Activated CD4-positive, alpha-beta T cell treated with anti-CD3 and anti-CD28 coated beads, Interleukin-2, Interleukin-4, amounts not matched to agents 100 ng/mL and 50 ng/mL, durations not matched to agents 16 hours and 8 hours (primary cell): ENCODE data around the gene TBCE.
"Not testable (repeated sequence)": the region's sequence is repeated elsewhere in the genome, so short reads cannot be mapped to it uniquely, and the experiment has no call there.

Experiments
- DNase-seq: peaks from one replicate; pipeline ENCODE4 v3.0.0-alpha.2; 2020; ENCODE audit warnings: low spot score

The TBCE gene

GRCh38 chr1:235351898-235352297 is 15.3 kb upstream of the TBCE start:
- no peak for DNase-seq

- DNase-seq = no peak
These were observed 9.5 kb upstream of the TBCE start for GRCh38 chr1:235357485-235358373.

DNA sequence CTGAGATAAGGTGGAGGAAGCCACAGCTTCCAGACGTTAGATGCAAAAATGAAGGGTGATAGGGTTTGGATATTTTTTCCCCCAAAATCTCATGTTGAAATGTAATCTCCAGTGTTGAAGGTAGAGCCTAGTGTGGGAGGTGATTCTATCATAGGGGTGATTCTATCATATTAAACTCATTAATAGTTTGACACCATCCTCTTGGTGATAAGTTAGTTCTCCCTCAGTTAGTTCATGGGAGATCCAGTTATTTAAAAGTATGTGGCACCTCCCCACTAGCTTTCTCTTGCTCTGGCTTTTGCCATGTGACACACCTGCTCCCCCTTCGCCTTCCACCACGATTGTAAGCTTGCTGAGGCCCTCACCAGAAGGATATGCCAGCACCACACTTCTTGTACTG is 8.3 kb upstream of the TBCE start:
- no peak for DNase-seq

DNA sequence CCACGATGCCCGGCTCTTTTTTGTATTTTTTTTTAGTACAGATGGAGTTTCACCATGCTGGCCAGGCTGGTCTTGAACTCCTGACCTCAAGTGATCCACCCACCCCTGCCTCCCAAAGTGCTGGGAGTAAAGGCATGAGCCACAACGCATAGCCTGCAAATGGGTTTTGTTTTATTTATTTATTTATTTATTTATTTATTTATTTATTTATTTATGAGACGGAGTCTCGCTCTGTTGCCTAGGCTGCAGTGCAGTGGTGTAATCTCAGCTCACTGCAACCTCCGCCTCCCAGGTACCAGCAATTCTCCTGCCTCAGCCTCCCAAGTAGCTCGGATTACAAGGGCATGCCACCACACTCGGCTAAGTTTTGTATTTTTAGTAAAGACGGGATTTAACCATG is 3.0 kb upstream of the TBCE start:
- not testable (repeated sequence) for DNase-seq

GRCh38 chr1:235366286-235366685 is 941 bp upstream of the TBCE start:
- DNase-seq = peak; percentile 6

DNA sequence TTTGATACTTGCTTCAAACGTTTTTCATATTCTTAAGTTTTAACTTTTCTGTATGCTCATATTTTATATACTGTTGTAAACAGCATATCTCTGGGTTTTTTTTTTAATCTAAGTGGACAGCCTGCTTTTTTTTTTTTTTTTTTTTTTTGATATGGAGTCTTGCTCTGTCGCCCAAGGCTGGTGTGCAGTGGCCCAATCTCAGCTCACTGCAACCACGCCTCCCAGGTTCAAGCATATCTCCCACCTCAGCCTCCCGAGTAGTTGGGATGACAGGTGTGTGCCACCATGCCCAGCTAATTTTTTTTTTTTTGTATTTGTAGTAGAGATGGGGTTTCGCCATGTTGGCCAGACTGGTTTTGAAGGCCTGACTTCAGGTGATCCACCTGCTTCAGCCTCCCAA is 1.2 kb downstream of the TBCE start:
- DNase-seq = no peak

GRCh38 chr1:235369802-235370201 is 2.6 kb downstream of the TBCE start:
- no peak for DNase-seq

DNA sequence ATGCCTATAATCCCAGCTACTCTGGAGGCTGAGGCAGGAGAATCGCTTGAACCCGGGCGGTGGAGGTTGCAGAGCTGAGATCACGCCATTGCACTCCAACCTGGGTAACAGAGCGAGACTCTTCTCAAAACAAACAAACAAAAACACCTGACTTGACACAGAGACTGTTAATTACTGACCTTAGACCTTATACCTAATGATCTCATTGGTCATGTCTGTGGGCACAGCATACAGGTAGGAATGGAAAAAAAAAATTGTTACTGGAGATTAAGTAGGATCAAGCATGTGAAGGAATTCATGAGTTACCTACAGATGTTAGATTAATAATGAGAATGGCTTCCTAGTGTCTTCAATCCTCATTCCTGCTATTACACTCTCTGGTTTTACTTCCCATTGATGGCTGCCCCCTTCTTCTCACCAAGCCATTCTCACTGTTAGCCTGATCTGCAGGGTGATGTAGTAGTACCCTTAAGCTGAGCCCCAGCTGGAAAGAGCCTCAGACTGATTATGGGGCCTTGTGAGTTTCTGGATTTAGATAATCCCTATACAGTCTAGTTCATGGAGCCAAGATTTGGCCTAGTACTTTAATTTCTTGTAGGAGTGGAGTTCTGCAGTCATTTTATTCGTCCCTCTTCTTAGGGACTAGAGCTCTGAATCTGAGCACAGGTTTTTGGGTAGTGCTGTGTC is 8.8 kb downstream of the TBCE start:
- DNase-seq = no peak

GRCh38 chr1:235378134-235378735 is 11.0 kb downstream of the TBCE start:
- not testable (repeated sequence) for DNase-seq

- not testable (repeated sequence) for DNase-seq
These were observed 14.9 kb downstream of the TBCE start for GRCh38 chr1:235381955-235382739.

DNA sequence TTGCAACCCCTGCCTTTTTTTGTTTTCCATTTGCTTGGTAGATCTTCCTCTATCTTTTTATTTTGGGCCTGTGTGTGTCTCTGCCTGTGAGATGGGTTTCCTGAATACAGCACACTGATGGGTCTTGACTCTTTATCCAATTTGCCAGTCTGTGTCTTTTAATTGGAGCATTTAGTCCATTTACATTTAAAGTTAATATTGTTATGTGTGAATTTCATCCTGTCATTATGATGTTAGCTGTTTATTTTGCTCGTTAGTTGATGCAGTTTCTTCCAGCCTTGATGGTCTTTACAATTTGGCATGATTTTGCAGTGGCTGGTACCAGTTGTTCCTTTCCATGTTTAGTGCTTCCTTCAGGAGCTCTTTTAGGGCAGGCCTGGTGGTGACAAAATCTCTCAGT is 18.4 kb downstream of the TBCE start:
- DNase-seq = not testable (repeated sequence)

DNA sequence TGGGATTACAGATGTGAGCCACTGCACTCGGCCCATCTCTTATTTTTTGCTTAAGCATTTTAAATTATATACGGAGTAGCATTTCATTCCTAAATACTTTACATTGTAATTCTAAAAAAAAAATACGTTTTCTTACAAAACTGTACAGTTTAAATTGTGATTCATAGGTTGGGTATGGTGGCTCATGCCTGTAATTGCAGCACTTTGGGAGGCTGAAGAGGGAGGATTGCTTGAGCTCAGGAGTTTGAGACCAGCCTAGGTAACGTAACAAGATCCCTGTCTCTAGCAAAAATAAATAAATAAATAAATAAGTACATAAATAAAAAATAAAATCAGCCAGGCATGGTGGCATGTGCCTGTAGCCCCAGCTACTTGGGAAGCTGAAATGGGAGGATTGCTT is 24.6 kb downstream of the TBCE start:
- no peak for DNase-seq

- DNase-seq = no peak
These were observed 30.5 kb downstream of the TBCE start for GRCh38 chr1:235397733-235398132.

GRCh38 chr1:235399661-235400060 is 32.4 kb downstream of the TBCE start:
- DNase-seq = no peak

DNA sequence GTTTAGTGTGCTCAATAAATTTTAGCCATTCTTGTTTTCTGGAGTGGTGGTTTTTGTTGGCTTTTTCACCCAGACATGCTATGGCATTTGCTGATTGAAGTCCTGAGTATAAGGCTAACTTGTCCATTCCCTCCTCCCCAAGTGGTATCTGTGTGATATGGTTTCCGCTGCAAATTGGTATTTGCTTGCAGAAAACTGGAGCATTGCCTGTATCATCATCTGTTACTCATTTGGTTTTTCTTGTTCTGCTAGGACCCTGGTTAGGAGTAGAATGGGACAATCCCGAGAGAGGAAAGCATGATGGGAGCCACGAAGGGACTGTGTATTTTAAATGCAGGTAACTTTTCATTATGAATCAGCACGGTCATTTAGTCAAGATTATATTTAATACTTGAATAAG is 34.0 kb downstream of the TBCE start:
- DNase-seq = no peak

DNA sequence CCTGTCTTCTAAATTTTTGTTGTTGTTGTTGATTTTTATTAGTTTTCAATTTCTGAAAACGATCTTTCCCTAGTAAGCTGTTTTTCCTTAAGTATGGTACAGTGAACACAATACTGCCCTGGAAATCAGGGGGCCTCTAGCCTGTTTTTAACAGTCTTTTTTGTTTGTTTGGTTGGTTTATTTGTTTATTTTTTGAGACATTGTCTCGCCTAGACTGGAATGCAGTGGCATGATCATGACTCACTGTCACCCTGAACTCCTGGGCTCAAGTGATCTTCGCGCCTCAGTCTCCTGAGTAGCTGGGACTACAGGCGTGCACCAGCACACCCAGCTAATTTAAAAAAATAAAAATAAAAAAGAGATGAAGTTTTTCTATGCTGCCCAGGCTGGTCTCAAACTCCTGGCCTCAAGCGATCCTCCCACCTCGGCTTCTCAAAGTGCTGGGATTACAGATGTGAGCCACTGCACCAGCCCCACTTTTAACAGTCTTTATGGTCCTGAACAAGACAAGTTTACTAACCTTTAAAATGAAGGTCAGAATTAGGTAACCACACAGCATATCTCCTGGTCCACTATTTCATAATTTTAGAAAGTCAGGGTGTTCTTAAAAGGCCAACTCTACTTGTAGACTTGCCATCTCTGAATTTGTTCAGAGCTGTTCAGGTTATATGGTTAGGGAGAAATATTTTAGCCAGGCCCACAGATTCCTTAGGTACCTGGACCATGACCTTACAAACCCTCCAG is 35.4 kb downstream of the TBCE start:
- DNase-seq = no peak

GRCh38 chr1:235403593-235403992 is 36.4 kb downstream of the TBCE start:
- DNase-seq = no peak

DNA sequence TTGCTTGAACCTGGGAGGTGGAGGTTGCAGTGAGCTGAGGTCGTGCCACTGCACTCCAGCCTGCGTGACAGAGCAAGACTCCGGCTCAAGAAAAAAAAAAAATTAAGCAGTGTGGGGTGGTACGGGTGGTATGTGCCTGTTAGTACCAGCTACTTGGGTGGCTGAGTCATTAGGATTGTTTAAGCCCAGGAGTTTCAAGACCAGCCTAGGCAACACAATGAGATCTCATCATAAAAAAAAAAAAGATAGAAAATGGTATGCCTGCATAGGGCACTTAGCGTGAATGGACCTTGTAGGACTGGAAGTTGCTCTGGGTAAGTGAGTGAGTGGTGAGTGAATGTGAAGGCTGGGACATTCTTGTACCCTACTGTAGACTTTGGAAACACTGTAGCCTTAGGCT is 37.0 kb downstream of the TBCE start:
- no peak for DNase-seq

DNA sequence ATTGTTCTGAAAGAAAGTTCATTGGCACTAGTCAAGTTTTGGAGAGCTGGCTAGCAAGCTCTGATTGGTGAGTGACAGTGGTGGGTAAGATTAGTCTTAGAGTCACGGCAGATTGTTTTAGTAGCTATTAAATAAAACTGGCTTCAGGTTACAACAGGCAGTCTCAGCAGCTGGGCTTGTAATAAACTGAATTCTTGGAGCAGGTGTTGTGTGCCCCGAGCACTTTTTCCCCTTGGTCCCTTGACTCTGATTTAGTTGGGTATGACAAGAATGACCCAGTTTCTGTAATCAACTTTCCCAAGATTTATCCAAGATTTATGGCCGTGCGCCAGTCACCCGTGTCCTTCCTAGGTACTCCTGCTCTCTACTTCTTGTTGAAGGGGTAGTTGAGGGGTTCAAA is 40.2 kb downstream of the TBCE start:
- no peak for DNase-seq

GRCh38 chr1:235408503-235408960 is 41.3 kb downstream of the TBCE start:
- DNase-seq = no peak

DNA sequence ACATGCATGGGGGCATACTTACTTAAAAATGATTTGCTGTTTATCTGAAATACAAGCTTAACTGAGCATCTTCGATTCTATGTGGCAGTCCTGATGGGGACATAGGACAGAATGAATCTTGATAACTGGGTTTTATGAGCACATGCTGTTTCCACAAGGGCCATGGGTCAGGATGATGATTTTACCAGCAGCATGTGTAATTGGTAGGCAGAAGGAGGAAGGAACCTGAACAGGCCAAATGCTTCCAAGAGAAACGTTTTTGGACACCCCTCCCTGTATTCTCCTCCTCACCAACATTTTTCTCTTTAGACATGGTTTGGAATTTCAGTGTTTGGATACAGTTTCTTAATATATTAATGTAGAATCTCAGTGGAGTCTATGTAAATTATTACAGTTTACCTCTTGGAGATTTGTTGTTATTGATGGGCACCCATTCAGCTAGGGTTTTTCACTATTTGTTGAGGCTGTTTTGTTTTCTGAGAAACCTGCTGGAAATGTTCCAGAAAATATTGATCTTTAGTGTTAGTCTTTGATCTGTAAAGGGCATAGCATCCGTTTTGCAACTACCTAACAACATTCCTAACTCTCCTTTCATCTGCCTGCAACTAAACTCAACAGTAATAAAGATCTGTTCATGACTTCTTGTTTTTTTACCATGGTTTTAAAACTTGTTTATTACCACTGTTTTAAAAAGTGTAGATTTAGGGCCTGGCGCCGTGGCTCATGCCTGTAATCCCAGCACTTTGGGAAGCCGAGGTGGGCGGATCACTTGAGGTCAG is 42.0 kb downstream of the TBCE start:
- DNase-seq = no peak
